NOMO-1 treated with DMSO at 0.1 percent for 48 hours (cell line): ENCODE data around the gene PCK2.

Source experiments
- DNase-seq: peaks from one replicate; lab custom pipeline; 2025; ENCODE audit not compliant: unreplicated experiment; lab: John Stamatoyannopoulos, UW

Gene PCK2

GRCh38 chr14:24150567-24150966 is 56.5 kb downstream of the PCK2 start:
- DNase-seq = no peak

DNA sequence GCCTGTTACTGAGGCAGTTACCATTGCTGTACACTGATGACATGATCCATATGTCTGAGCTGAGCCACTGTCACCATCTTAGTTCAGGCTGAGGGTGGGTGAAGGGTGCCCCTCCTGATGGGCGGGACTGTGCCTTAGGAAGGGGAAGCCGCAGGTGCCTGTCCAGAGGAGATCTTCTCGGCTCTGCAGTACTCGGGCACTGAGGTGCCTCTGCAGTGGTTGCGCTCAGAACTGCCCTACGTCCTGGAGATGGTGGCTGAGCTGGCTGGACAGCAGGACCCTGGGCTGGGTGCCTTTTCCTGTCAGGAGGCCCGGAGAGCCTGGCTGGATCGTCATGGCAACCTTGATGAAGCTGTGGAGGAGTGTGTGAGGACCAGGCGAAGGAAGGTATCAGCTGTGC is 56.9 kb downstream of the PCK2 start:
- no peak for DNase-seq

DNA sequence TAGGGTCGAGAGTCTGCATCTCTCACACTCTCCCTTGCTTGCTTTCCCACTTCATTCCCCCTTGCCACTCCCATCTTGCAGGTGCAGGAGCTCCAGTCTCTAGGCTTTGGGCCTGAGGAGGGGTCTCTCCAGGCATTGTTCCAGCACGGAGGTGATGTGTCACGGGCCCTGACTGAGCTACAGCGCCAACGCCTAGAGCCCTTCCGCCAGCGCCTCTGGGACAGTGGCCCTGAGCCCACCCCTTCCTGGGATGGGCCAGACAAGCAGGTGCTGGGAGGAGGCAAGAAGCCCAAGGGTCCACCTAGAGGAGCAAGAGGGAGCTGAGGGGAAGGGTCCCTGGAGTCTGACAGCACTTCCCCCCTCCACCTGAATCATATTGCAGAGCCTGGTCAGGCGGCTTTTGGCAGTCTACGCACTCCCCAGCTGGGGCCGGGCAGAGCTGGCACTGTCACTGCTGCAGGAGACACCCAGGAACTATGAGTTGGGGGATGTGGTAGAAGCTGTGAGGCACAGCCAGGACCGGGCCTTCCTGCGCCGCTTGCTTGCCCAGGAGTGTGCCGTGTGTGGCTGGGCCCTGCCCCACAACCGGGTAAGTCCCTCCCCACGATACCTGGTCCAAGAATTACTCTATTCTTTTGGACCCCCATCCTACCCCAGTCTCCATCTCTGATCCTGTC is 57.4 kb downstream of the PCK2 start:
- no peak for DNase-seq
